GM18502 (cell line): Measurements from ENCODE around the gene ZNF408.
"Not testable (repeated sequence)": the region's sequence is repeated elsewhere in the genome, so short reads cannot be mapped to it uniquely, and the experiment has no call there.

Experiments
- ATAC-seq: cut with Tn5 transposase; IDR thresholded peaks from one replicate; pipeline ENCODE4 v1.9.1; 2021; ENCODE audit warnings: mild to moderate bottlenecking; ENCODE audit not compliant: unreplicated experiment, poor library complexity

ZNF408 gene

GRCh38 chr11:46695345-46696211, 5.3 kb upstream of the ZNF408 start:
- ATAC-seq: no peak

- ATAC-seq: no peak
Observed at GRCh38 chr11:46696212-46696558, 4.6 kb upstream of the ZNF408 start.

GRCh38 chr11:46697303-46697702, 3.5 kb upstream of the ZNF408 start:
- ATAC-seq: no peak

GRCh38 chr11:46697723-46698122, 3.1 kb upstream of the ZNF408 start:
- no peak for ATAC-seq

- no peak for ATAC-seq
Observed at GRCh38 chr11:46698597-46698996, 2.2 kb upstream of the ZNF408 start.

- peak; percentile 4 for ATAC-seq
Observed at GRCh38 chr11:46701078-46701654, 335 bp downstream of the ZNF408 start.

GRCh38 chr11:46705070-46705688, 4.3 kb downstream of the ZNF408 start:
- ATAC-seq: no peak

GRCh38 chr11:46706886-46707285, 6.1 kb downstream of the ZNF408 start:
- ATAC-seq: no peak

- ATAC-seq: not testable (repeated sequence)
Observed at GRCh38 chr11:46709351-46709750, 8.5 kb downstream of the ZNF408 start.

- no peak for ATAC-seq
Observed at GRCh38 chr11:46710821-46711269, 10.0 kb downstream of the ZNF408 start.

GRCh38 chr11:46711303-46711702, 10.5 kb downstream of the ZNF408 start:
- no peak for ATAC-seq

GRCh38 chr11:46712874-46713576, 12.2 kb downstream of the ZNF408 start:
- ATAC-seq: no peak

GRCh38 chr11:46717825-46718154, 17.0 kb downstream of the ZNF408 start:
- not testable (repeated sequence) for ATAC-seq

GRCh38 chr11:46718155-46719019, 17.6 kb downstream of the ZNF408 start:
- ATAC-seq: no peak

GRCh38 chr11:46719048-46719542, 18.3 kb downstream of the ZNF408 start, which contains the start of gene F2:
F2 (plus strand) TSS chr11:46719213; CDS start chr11:46719236, 23 bp downstream.
- ATAC-seq: no peak

GRCh38 chr11:46719543-46720218, 18.9 kb downstream of the ZNF408 start:
- ATAC-seq: no peak

GRCh38 chr11:46721286-46721685, 20.5 kb downstream of the ZNF408 start:
- no peak for ATAC-seq

GRCh38 chr11:46722566-46723358, 21.9 kb downstream of the ZNF408 start:
- no peak for ATAC-seq

GRCh38 chr11:46723359-46723680, 22.5 kb downstream of the ZNF408 start:
- no peak for ATAC-seq
